ENCODE data around the gene NPY4R. TPM values are rescaled to one million over a fixed set of nuclear protein-coding genes. Genes with fewer than 3 reads are reported as not detected.
"Not testable (repeated sequence)": the region's sequence is repeated elsewhere in the genome, so short reads cannot be mapped to it uniquely, and the experiment has no call there.

Gene NPY4R, protein sequence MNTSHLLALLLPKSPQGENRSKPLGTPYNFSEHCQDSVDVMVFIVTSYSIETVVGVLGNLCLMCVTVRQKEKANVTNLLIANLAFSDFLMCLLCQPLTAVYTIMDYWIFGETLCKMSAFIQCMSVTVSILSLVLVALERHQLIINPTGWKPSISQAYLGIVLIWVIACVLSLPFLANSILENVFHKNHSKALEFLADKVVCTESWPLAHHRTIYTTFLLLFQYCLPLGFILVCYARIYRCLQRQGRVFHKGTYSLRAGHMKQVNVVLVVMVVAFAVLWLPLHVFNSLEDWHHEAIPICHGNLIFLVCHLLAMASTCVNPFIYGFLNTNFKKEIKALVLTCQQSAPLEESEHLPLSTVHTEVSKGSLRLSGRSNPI
- not detected for total RNA-seq

GRCh38 chr10:46465765-46466164 is at the start of gene NPY4R:
Gene NPY4R (minus strand): TSS chr10:46465958. CDS start chr10:46462635, 3,323 bp downstream.
- ATAC-seq; H3K36me3 Mint-ChIP-seq; H3K27ac Mint-ChIP-seq; DNase-seq (ENCODE audit: low spot score in 2 of 2); H3K9me3 Mint-ChIP-seq: not testable (repeated sequence)

- no peak for ATAC-seq
Measured at GRCh38 chr10:46515366-46515765, 49.6 kb upstream of the NPY4R start.

DNA sequence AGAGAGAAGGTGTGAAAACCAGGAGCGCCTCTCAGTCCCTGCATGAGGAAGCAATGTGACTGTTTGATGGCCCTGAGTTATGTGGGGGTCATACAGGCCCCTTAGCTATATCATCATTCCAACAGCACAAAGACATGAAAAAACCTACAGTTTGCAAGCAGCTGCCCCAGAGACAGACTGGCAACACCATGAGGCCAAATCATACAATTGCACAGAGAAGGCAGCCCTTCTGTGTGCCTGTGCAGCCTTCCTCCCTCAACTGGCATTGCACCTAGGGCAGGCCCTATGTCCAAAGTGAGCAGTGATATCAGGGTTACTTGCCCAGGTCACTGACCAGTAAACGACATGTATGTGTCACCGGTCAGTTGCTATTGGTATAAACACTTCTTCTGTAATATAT is 49.1 kb upstream of the NPY4R start:
- Mint-ChIP-seq H3K36me3 (no peaks in the 10 kb centered on the region), H3K9me3 (no peaks in the 10 kb centered on the region), H3K27ac (no peak overlapping the region)
- ATAC-seq: no peak
- DNase-seq (ENCODE audit: low spot score in 2 of 2): no peak

More at GRCh38 chr10:46515366-46515765, 49.6 kb upstream of the NPY4R start:
- no peaks in the 10 kb centered on the region for H3K9me3 Mint-ChIP-seq
- DNase-seq (ENCODE audit: low spot score in 2 of 2): no peak
- no peak overlapping the region for H3K27ac Mint-ChIP-seq
- no peaks in the 10 kb centered on the region for H3K36me3 Mint-ChIP-seq

DNA sequence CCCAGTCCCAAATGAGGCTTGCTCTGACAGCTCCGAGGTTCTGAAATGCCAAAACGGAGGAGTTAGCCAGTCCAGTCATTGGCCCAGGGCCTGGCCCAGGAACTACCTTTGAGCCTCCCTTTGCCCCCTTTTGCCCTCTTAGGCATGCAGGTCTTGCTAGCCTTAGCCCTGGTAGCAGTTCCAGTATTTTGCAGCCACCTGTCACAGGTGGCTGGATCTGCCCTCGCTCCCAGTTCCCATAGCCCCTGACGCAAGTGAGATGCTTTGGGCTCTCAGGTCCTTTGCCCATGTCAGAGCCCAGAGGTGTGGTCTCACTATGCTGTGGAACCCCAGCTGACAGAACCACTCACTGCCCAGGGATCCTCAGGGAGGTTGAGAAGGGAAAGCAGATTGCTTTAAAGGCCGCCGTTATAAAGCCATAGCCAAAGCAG is 48.7 kb upstream of the NPY4R start:
- H3K27ac Mint-ChIP-seq: no peak overlapping the region
- ATAC-seq (no peak), DNase-seq (ENCODE audit: low spot score in 2 of 2) (peak; percentile 1 to 49)
- no peaks in the 10 kb centered on the region for H3K9me3 Mint-ChIP-seq
- no peaks in the 10 kb centered on the region for H3K36me3 Mint-ChIP-seq

DNA sequence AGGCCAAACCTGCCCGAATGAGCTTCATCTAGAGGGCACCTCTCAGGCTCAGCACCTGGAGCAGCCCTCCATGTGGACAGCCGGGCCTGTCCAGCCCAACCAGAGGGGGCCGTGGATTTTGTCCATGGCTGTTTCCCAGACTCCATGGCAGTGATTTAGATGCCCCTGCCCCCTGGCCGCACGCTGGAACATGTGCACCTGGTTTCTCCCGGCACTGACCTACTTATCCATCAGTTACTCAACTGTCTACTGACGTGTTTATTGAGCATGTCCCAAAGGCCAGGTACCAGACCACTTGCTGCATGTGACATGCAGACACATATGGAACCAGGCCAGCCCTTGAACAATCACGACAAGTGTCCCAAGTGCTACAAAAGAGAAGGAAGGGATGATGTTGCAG is 47.6 kb upstream of the NPY4R start:
- ATAC-seq; H3K36me3 Mint-ChIP-seq; H3K9me3 Mint-ChIP-seq; H3K27ac Mint-ChIP-seq; DNase-seq (ENCODE audit: low spot score in 2 of 2): not testable (repeated sequence)

DNA sequence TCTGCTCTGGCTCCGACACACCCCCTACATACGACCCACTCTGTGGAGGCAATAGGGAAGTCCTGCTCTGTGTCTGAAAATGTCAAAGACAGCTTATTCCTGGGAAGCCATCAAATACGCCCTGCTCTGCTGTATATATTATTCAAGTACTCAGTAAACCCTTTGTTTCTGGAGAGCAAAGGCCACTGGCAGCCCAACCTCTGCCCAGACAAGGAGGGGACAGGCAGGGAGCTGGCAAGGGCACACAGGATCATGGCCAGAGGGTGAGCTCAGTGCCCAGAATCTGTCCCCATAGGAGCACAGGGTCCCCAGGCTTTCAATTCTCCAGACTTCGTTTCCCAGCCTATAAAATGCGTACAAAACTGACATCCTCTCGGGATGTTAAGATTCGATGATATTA is 47.0 kb upstream of the NPY4R start:
- not testable (repeated sequence) for H3K9me3 Mint-ChIP-seq; DNase-seq (ENCODE audit: low spot score in 2 of 2); ATAC-seq; H3K27ac Mint-ChIP-seq; H3K36me3 Mint-ChIP-seq

GRCh38 chr10:46512002-46512401 is 46.2 kb upstream of the NPY4R start:
- H3K27ac Mint-ChIP-seq; DNase-seq (ENCODE audit: low spot score in 2 of 2); H3K36me3 Mint-ChIP-seq; ATAC-seq; H3K9me3 Mint-ChIP-seq: not testable (repeated sequence)

DNA sequence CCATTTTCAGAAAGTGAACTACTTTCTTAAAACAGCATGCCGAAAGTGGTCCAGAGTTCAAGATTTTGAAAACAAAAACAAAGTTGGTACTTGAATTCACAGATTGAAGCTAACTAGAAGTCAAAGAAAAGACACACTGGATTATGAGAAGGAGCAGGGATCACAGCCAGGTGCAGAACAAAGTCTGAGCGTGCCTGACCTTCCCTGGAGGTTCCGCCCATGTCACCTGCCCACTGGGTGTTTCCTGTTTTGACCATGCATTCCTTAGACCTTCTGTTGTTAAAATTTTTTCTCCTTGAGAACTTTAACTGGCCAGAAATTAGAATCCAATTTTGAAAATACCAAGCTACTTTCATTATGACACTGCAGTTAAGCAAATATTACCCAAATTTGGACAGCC is 34.2 kb upstream of the NPY4R start:
- H3K9me3 Mint-ChIP-seq; H3K27ac Mint-ChIP-seq; H3K36me3 Mint-ChIP-seq; DNase-seq (ENCODE audit: low spot score in 2 of 2); ATAC-seq: not testable (repeated sequence)

DNA sequence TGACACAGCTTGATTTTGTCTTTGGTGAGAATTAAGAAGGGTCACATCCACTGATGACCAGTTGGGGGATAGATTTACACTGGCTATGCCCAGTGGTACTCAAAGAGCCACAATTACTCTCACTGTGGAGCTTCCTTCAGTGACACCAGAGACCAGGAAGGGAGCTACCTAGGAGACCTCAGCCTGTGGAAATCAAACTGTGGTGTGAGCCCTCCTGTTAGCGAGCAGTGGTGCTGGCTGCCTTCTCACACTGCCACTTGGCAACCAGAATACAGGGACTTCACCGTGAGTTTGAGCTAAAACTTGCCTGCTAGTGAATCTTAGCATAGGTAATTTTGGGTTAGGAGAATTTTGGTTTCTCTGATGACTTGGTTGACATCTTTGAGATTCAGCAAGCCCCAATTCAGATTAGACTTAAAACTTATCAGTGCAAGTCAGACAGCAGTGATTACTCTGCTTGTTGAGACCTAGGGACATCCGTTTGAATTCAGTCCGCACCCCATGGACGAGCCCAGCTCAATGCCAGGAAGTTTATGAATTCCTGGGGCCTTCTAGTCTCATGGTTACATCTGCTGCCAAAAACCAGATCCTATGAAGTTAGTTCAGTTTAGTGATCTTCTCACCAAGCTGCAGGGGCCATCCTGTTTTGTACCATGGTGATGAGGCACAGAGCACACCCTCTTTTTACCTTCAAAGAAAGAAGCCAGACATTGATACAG is 33.4 kb upstream of the NPY4R start:
- ATAC-seq; DNase-seq (ENCODE audit: low spot score in 2 of 2); H3K27ac Mint-ChIP-seq; H3K36me3 Mint-ChIP-seq; H3K9me3 Mint-ChIP-seq: not testable (repeated sequence)

DNA sequence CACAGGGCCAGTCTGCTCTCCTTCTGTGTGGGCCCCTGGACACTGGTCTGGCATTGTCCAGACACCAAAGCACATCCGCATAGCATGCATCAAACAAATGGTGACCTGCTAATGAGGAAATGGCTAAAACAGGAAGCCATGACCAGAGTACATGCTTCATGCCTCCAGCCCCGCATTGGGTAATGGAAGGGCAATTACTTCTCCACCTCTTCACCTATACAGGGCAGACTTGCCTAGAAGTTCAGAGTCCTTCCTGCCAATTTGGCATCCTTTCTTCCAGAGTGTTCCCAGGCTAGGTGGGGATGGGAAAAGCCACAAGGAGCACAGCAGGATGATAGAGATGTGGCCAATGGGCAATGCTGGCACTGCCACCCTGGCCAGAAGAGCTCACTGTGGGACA is 32.1 kb upstream of the NPY4R start:
- H3K27ac Mint-ChIP-seq; H3K36me3 Mint-ChIP-seq; DNase-seq (ENCODE audit: low spot score in 2 of 2); ATAC-seq; H3K9me3 Mint-ChIP-seq: not testable (repeated sequence)

GRCh38 chr10:46497401-46497800 is 31.6 kb upstream of the NPY4R start:
- not testable (repeated sequence) for DNase-seq (ENCODE audit: low spot score in 2 of 2); H3K36me3 Mint-ChIP-seq; ATAC-seq; H3K9me3 Mint-ChIP-seq; H3K27ac Mint-ChIP-seq

- not testable (repeated sequence) for H3K36me3 Mint-ChIP-seq; H3K27ac Mint-ChIP-seq; ATAC-seq; DNase-seq (ENCODE audit: low spot score in 2 of 2); H3K9me3 Mint-ChIP-seq
Measured at GRCh38 chr10:46491364-46492114, 25.8 kb upstream of the NPY4R start.

DNA sequence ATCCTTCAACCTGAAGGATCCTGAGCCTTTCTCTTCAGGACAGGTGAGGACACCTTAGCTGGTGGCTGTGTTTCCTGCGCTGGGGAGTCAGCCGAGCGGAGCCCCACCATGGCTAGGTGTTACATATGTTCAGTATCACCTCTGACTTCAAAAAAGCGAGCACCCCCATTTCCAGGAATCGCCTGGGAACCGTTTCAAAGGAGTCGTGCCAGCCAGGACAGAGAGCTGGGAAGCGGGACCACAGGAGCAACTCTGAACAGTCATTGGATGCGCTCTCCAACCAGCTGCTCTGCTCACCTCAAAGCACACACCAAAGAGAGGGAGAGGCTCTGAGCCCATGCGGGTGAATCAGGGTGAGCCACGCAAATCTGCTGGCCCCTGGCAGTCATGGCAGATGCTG is 24.5 kb upstream of the NPY4R start:
- H3K27ac Mint-ChIP-seq; ATAC-seq; DNase-seq (ENCODE audit: low spot score in 2 of 2); H3K36me3 Mint-ChIP-seq; H3K9me3 Mint-ChIP-seq: not testable (repeated sequence)

DNA sequence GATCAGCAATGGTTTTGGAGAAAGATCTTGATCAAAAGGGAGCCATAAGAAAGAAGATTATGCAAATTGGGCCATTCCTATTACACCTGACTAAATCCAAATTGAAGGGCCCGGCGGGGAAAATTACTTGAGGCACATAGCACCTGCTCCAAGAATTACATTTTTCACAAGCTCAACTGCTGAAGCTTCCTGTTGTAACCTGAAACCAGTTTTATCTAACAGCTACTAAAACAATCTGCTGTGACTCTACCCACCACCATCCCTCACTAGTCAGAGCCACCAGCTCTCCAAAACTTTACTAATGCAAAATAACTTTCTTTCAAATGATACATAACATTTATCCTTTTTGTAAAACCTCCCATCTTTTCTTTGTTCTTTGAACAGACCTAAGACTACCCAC is 20.7 kb upstream of the NPY4R start:
- ATAC-seq; H3K9me3 Mint-ChIP-seq; H3K27ac Mint-ChIP-seq; DNase-seq (ENCODE audit: low spot score in 2 of 2); H3K36me3 Mint-ChIP-seq: not testable (repeated sequence)

GRCh38 chr10:46474746-46475320 is 9.1 kb upstream of the NPY4R start:
- H3K9me3 Mint-ChIP-seq, ATAC-seq: not testable (repeated sequence)

DNA sequence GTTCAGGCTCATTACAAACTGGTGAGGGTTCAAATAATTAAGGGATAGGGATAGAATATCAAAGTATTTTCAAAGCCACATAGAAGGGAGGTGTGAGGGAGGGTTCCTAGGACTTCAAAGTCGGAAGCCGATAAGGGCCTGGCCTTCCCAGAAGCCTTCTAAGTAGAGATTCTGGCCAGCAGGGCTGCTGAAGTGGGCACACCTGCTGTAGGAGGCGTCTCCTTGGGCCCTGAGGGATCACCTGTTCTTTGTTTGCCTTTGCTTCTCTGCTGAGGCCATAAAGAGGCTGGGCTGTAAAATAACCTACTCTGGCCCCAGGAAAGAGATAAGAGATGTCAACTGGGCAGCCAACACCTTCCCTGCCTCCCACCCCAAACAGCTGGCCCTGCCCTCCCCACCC is 8.0 kb upstream of the NPY4R start:
- H3K36me3 Mint-ChIP-seq; ATAC-seq; H3K9me3 Mint-ChIP-seq; DNase-seq (ENCODE audit: low spot score in 2 of 2); H3K27ac Mint-ChIP-seq: not testable (repeated sequence)

More at GRCh38 chr10:46474746-46475320, 9.1 kb upstream of the NPY4R start:
- H3K36me3 Mint-ChIP-seq; H3K27ac Mint-ChIP-seq; DNase-seq (ENCODE audit: low spot score in 2 of 2): not testable (repeated sequence)

DNA sequence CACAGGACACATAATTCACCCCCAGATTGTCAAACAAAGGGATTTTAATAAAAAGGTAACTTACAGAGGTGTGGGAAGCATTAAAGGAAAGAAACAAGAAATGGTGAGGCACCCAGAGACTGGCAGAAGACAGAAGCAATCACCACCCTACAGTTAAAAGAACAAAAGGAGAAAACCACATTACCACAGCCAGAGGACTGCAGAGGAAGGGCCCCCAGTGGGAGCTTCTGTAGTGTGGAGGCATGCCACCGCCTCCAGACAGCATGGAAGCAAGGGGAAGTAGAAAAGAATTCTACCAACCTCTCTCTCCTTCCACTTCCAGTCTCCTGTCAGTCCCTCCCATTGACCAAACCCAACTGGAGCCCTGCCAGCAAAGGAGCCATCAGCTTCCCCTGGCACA is 4.4 kb upstream of the NPY4R start:
- not testable (repeated sequence) for H3K36me3 Mint-ChIP-seq; ATAC-seq; DNase-seq (ENCODE audit: low spot score in 2 of 2); H3K9me3 Mint-ChIP-seq; H3K27ac Mint-ChIP-seq
